ENCODE data around the gene ZNF77.
A peak's percentile ranks its signal among the peaks of the same experiment; 100 is the strongest.
"Not testable (repeated sequence)": the region's sequence is repeated elsewhere in the genome, so short reads cannot be mapped to it uniquely, and the experiment has no call there.

The ZNF77 gene

DNA sequence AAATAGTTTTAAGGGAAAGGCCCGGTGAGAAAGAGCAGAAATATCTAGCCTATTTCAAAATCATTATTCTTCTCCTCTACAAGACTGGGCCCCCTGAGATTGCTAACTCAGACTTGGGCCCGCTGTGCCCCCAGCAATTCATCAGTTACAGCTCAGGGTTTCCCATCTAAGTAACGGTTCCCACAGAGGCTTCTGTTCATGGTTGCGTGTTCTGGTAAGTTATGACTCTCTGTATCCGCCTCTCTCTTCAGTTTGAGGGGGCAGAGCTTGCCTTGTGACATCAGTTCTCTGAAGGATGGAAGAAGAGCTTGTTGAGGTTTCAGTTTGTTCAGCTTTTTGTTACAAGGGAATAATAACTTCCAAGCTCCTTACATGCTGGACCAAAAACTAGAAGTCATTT is 32.5 kb downstream of the ZNF77 start:
- DNase-seq, result no peak

DNA sequence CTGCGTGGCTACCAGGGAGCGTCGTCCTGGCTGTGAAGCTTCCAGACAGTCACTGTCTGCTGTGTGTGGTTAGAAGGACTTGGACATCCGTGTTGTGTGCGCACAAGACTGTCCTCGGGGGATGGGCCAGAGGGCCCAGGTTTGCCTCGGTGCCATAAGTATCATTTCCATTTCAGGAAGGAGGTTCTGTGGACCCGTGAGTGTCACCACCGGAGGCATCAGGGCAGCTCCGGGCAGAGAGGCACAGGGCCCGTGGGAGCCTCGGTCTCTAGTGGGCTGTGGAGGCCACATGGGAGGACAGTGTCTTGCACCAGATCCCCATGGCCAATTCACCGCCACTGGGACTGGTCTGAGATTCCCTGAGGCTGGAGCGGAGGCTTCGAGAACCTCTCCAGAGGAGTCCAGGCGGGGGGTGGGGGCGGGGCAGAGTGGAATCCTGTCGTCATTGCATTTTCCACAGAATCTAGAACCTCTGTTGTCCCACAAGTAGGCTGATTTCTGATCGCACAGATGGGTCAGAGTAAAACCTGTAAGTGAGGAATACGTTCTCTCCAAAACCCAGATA is 38.1 kb downstream of the ZNF77 start:
- no peak for DNase-seq

DNA sequence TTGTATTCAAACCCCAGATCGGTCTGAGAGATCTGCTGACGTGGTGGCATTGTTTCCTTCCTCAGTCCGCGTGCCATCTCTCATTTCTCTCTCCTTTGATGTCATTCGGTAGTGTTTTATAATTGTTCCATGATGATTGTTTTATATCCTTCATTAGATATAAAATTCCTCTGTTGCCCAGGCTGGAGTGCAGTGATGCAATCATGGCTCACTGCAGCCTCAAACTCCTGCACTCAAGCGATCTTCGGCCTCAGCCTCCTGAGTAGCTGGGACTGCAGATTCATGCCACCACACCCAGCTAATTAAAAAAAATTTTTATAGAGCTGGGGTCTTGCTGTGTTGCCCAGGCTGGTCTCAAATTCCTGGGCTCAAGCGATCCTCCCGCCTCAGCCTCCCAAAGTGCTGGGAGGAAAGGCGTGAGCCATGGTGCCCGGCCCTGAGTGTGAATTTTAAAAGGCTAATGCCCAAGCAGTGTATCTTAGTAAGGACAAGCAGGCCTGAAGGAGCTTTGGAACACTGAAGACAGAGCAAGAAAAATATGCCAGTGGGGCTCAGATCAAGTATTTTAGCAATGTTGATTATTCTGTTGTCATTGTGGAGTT is 38.8 kb downstream of the ZNF77 start:
- no peak for DNase-seq

DNA sequence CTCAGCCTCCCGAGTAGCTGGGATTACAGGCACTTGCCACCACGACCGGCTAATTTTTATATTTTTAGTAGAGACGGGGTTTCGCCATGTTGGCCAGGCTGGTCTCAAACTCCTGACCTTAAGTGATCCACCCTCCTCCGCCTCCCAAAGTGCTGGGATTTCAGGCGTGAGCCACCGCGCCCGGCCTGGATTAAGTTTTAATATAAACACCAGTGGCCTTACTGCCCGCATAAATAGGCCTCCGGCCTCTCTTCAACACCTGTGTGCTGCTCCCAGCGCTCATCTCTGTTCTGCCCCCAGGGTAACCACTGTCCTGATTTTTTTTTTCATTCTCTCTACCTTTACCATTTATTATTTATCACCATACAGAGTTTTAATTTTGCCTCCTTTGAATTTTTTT is 41.4 kb downstream of the ZNF77 start:
- DNase-seq, result not testable (repeated sequence)

DNA sequence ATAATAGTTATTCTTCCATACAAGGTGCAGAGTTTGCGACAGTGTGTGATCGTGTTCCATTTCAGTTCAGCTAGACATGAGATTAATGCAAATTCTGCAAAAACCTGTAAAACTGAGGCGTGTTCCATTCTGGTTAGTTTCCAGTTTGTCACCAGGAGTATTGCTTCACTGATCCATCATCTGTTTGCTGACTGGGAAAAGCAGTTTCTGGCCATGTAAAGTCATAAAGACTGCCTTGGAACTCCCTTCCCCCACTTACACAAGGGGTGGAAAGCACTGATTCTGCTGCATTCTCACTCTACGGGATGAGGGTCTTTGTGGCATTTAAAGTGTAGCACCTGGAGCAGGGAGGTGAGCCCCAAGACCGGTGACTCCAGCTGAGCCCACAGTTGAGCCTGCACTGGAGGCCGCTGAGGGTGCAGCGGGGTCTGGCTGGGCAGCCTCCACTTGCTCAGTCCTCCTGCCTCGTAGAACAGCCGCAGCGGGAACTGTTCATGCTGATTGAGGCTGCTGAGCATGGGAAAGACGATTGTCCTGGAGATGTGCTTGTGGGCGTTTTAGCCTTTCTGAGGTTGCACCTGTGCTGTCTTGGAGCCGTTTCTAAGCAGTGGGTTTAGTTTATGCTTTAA is 42.1 kb downstream of the ZNF77 start:
- DNase-seq, result no peak

DNA sequence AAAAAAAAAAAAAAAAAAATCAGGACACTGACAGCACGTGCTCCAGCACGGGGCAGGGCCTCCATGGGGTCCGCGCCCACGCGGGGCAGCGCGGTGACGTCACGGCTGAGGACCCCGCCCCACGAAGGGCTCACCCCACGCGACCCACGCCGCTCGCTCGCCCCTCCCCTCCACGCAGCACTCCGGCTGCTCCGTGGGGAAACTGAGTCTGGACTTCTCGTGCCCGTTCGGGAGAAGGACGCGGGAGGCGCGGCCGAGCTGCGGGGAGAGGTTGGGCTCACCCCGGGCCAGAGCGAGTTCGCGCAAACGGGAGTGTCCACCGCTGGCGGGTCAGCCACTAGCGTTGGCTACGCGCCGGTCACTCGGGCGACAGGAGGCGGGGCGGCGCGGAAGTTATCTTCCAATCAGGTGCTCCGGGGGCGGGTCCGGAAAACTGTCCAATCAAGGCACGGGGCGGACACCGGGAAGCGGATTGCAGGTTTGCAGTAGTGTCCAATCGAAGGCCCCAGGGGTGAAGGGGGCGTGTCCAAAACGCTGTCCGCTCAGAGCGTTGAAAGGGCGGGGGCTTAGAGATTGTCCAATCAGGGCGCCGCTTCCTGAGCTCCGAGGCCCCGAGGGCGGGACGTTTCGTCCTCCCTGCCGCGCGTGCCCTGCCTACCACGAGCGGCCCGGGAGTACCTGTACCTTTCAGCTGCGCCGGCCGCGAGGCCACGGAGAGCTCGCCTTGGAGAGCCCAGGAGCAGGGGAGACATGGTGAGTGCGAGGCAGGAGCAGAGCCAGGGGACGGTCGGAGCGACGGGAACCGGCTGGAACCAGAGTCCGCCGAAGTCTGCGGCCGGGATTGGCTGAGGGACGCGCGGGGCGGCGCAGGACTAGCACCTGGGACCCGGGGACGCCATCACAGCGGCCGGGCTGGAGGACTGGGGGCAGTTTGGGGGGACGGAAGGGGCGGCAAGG is 44.2 kb downstream of the ZNF77 start, which contains the start of gene ZNF57:
ZNF57 (plus strand) TSS at position 633 of the 957 bp plus-strand sequence; CDS start at position 751, 118 bp downstream.
- peak; percentile 87 for DNase-seq

DNA sequence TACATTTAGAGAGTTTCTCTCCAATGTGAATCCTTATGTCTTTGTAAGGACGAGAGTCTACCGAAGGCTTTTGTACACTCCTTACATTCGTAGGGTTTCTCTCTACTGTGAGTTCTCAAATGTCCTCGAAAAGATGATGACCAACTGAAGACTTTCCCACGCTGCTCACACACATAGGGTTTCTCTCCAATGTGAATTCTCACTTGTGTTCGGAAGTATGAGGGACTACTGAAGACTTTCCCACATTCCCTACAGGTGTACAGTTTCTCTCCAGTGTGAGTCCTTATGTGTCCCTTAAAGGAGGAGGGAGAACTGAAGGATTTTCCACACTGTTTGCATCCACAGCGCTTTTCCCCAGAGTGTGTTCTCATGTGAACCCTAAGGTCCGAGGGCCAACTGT is 48.1 kb downstream of the ZNF77 start:
- no peak for DNase-seq

DNA sequence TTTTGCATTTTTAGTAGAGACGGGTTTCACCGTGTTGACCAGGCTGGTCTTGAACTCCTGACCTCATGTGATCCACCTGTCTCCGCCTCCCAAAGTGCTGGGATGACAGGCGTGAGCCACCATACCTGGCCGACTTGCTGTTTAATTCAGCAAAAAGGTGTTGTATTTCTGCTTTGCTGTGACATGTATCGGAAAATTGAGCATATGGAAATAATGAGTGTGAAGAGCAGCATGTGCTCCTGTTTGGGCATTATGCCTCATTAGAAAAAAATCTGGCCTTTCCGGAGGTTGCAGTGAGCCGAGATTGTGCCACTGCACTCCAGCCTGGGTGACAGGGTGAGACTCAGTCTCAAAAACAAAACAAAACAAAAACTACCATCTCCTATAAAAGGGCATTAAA is 54.2 kb downstream of the ZNF77 start:
- DNase-seq, result not testable (repeated sequence)

DNA sequence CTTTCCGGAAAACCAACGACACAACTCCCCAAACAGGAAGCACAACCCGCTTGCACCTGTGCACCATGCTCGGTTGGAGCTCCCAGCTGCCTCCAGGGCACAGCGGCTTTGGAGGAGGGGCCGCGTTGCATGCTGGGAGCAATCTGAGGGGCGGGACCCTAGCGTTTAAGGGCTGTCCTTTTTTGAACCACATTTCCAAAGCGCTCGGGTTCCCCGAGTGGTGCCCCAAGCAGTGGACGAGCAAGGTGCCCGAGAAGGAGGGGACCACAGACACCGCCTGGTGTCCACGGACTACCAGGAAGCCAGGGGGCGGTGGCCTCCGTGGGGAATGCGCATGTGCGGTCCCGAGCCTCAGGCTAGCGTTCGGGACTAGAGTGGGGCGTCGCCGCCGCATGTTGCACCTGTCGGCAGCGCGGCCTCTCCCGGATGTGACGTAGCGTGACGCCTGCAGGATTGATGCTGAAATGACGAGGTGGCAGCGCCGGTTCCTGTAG is 56.0 kb downstream of the ZNF77 start:
- DNase-seq, result no peak

DNA sequence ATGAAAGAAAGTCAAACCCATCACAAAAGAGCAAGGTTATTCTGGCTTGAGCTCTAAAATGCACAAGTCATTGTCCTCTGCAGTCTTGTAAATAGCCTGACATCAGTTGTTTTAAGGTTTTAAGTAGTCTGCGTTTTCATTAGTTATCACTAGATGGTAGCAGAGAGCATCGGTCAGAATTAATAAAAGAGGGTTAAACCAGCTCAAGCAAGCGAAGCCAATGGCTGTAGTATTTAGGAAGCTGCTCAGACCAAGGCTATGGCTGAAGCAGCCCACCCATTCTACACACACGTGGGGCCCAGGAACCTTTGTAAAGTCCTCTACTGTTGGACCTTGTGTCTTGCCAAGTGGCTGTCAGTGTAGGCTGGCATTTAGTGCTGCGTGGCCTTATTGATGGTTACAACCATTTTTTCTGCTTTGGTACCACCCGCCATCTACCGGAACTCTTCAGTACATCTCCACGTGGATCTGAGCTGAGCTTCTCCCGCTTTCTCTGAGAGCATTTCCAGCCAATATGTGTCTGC is 57.3 kb downstream of the ZNF77 start:
- peak; percentile 35 for DNase-seq

DNA sequence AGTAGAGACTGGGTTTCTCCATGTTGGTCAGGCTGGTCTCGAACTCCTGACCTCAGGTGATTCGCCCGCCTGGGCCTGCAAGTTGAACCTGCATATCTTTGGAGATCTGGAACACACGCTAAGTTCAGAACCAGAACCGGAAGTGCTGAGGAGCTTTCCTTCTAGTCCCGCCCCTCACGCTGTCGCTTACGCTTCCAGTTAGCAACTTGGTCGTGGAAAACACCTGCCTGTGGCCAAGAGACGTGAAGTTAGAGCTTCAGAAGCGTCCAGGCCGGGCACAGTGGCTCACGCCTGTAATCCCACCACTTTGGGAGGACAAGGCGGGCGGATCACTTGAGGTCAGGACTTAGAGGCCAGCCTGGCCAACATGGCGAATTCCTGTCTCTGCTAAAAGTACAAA is 59.0 kb downstream of the ZNF77 start:
- no peak for DNase-seq

DNA sequence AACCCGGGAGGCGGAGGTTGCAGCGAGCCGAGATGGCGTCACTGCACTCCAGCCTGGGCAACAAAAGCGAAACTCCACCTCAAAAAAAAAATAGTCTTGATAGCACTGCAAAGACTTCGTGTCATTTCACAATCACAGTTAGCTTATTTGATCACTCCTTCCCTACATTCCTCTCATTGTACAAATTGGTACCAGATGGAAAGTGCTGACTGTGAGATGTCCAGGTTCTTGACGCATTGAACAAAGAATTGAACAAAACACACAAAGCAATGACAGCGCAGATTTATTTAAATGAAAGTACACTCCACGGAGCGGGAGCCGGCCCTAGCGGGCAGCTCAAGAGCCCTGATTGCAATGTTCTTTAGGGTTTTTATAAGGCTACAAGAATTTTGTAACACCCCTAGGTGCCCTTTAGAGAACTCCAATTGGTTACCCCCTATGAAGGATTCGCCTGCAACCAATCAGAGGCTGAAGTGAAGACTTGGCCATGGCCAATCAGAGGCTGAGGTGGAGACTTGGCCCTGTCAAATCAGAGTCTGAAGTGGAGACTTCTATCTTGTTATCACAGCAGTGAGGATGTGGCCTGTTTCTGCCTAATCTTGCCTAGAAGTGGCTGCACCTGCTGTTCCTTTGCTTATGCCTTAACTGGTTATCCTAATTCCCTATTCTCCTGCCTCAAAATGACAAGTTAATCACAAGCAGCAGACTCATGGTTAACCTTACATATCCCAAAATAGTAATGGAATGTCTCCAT is 60.9 kb downstream of the ZNF77 start:
- DNase-seq, result no peak
